NCI-H187 treated with DMSO at 0.1 percent for 48 hours (cell line): Measurements from ENCODE around the gene ZFHX2.
A peak's percentile ranks its signal among the peaks of the same experiment; 100 is the strongest.
"Not testable (repeated sequence)": the region's sequence is repeated elsewhere in the genome, so short reads cannot be mapped to it uniquely, and the experiment has no call there.

Source experiments
- DNase-seq: peaks from one replicate; lab custom pipeline; 2025; lab: John Stamatoyannopoulos, UW

ZFHX2 gene

GRCh38 chr14:23551266-23552028 lies at the start of gene ZFHX2:
TSS of gene ZFHX2 (minus strand) at chr14:23551765. CDS start at chr14:23535325, 16,440 bp downstream.
- peak; percentile 59 for DNase-seq

GRCh38 chr14:23600806-23601205 lies 49.2 kb upstream of the ZFHX2 start:
- DNase-seq = no peak

GRCh38 chr14:23600322-23600707 lies 48.8 kb upstream of the ZFHX2 start:
- no peak for DNase-seq

GRCh38 chr14:23594191-23594590 lies 42.6 kb upstream of the ZFHX2 start:
- DNase-seq = not testable (repeated sequence)

- DNase-seq = no peak
These were observed 38.6 kb upstream of the ZFHX2 start for GRCh38 chr14:23590198-23590597.

- DNase-seq = no peak
These were observed 38.0 kb upstream of the ZFHX2 start for GRCh38 chr14:23589606-23590005.

- DNase-seq = peak; percentile 24
These were observed 37.5 kb upstream of the ZFHX2 start for GRCh38 chr14:23588884-23589598.

GRCh38 chr14:23584527-23585203 lies 33.1 kb upstream of the ZFHX2 start:
- not testable (repeated sequence) for DNase-seq

GRCh38 chr14:23583761-23584526 lies 32.4 kb upstream of the ZFHX2 start:
- not testable (repeated sequence) for DNase-seq

- no peak for DNase-seq
These were observed 31.6 kb upstream of the ZFHX2 start for GRCh38 chr14:23582906-23583760.

GRCh38 chr14:23580948-23581281 lies 29.4 kb upstream of the ZFHX2 start:
- no peak for DNase-seq

- no peak for DNase-seq
These were observed 28.8 kb upstream of the ZFHX2 start for GRCh38 chr14:23580152-23580926.

- DNase-seq = no peak
These were observed 28.2 kb upstream of the ZFHX2 start for GRCh38 chr14:23579739-23580138.

- DNase-seq = no peak
These were observed 27.7 kb upstream of the ZFHX2 start for GRCh38 chr14:23579311-23579630.

GRCh38 chr14:23578560-23579310 lies 27.2 kb upstream of the ZFHX2 start, which contains the start of gene JPH4:
TSS of gene JPH4 (minus strand) at chr14:23578790. CDS start at chr14:23577453, 1,337 bp downstream.
- DNase-seq = no peak

- DNase-seq = no peak
These were observed 26.3 kb upstream of the ZFHX2 start for GRCh38 chr14:23577710-23578392.

GRCh38 chr14:23577004-23577681 lies 25.6 kb upstream of the ZFHX2 start:
- DNase-seq = no peak

GRCh38 chr14:23573384-23574015 lies 21.9 kb upstream of the ZFHX2 start:
- no peak for DNase-seq
